Measurements from ENCODE around the gene CNN2.

DNA sequence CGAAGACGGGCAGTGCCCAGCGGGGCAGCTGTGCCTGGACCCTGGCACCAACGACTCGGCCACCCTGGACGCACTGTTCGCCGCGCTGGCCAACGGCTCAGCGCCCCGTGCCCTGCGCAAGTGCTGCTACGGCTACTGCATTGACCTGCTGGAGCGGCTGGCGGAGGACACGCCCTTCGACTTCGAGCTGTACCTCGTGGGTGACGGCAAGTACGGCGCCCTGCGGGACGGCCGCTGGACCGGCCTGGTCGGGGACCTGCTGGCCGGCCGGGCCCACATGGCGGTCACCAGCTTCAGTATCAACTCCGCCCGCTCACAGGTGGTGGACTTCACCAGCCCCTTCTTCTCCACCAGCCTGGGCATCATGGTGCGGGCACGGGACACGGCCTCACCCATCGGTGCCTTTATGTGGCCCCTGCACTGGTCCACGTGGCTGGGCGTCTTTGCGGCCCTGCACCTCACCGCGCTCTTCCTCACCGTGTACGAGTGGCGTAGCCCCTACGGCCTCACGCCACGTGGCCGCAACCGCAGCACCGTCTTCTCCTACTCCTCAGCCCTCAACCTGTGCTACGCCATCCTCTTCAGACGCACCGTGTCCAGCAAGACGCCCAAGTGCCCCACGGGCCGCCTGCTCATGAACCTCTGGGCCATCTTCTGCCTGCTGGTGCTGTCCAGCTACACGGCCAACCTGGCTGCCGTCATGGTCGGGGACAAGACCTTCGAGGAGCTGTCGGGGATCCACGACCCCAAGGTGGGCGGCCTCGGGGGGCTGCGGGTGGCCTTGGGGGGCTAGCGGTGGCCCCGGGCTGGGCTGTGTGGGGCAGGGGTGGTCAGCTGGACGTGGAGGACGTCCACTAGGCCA lies 21.4 kb upstream of the CNN2 start:
- TF ChIP-seq CTCF (IDR thresholded peaks at IDR 0.05): no peak
- TF ChIP-seq POLR2A (IDR thresholded peaks at IDR 0.05): no peak

Measured in vagina (tissue), 2 donors.